RWPE2 (cell line): ENCODE results near the gene PNMA6E.

Source experiments
- ATAC-seq: fragments of 200-7000 bp; cut with Tn5 transposase; 3 replicates; pipeline ENCODE4 v1.9.1; 2021; ENCODE audit warnings: low read depth
- DNase-seq: peaks from one replicate; pipeline ENCODE4 v3.0.0-alpha.2; 2020; ENCODE audit warnings: low spot score
- H3K27ac ChIP-seq: fragments of 450-650 bp; 2 replicates; pipeline ENCODE4 v1.5.1; 2017; ENCODE audit warnings: mild to moderate bottlenecking; ENCODE audit not compliant: poor library complexity, severe bottlenecking
- H3K27me3 ChIP-seq: fragments of 250-450 bp; sonication (Bioruptor Pico); 2 replicates; pipeline ENCODE4 v1.5.1; 2021; ENCODE audit warnings: mild to moderate bottlenecking, moderate library complexity; ENCODE audit not compliant: insufficient read depth, poor library complexity, severe bottlenecking
- H3K36me3 ChIP-seq: fragments of 250-450 bp; sonication (Bioruptor Pico); 2 replicates; pipeline ENCODE4 v1.5.1; 2020; ENCODE audit warnings: low read depth, mild to moderate bottlenecking, moderate library complexity
- H3K4me1 ChIP-seq: fragments of 250-450 bp; sonication (Bioruptor Pico); 2 replicates; pipeline ENCODE4 v1.5.1; 2021; ENCODE audit warnings: mild to moderate bottlenecking, moderate library complexity; ENCODE audit not compliant: insufficient read depth, poor library complexity, severe bottlenecking
- H3K4me3 ChIP-seq: fragments of 250-450 bp; sonication (Bioruptor Pico); 2 replicates; pipeline ENCODE4 v1.5.1; 2021; ENCODE audit warnings: mild to moderate bottlenecking, moderate library complexity; ENCODE audit not compliant: severe bottlenecking
- H3K9me3 ChIP-seq: fragments of 250-450 bp; sonication (Bioruptor Pico); 2 replicates; pipeline ENCODE4 v1.5.1; 2021; ENCODE audit warnings: mild to moderate bottlenecking, moderate library complexity; ENCODE audit not compliant: severe bottlenecking
- TF ChIP-seq, protein P1 (sequence below): fragments of 450-650 bp; IDR thresholded peaks from one replicate; pipeline ENCODE4 v1.5.1; 2017; ENCODE audit warnings: mild to moderate bottlenecking, moderate library complexity; ENCODE audit not compliant: poor library complexity, severe bottlenecking

The PNMA6E gene

DNA sequence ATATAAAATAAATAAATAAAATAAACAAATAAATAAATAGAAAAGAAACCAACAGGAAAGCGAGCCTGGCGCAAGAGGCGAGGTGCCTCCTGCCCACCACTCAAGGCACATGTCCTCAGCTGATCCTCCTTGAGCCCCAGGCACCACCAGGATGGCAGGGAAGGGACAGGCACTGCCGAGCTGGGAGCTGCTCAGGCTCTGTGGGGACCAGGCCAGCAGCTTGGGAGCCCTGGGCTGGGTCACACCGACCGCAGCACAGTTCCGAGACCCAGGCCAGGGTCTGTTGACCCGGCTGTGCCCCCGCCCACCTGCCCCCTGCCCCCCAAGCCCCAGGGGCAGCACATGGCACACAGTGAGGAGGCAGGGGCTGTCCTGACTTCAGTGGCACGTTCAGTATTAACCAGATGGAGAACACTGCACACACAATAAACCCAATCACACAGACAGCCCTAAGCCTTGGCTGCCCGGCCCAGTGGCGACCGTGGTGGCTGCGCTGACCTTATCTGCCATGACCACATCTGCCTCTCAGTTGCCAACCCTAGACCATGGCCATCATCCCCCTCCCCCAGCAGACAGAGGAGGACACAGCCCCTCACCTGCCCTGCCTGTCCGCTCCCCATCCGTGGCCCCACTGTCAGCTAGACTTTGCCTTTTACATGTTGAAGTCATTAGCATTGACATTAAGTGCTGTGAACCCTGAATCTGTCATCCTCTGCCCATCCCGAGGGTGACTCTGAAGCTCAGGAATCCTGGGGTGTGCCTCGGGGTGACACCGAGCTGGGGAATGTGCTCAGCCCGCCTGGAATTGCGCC, 47.6 kb upstream of the PNMA6E start:
- H3K36me3 ChIP-seq: no peaks in the 10 kb centered on the region
- ATAC-seq (peak; percentile 24; the same call in 1 of the 3 replicates), DNase-seq (no peak)
- H3K27me3 ChIP-seq: no peaks in the 10 kb centered on the region
- no peaks in the 10 kb centered on the region for H3K9me3 ChIP-seq
- H3K4me3 ChIP-seq: no peak overlapping the region
- TF ChIP-seq, protein P1, sequence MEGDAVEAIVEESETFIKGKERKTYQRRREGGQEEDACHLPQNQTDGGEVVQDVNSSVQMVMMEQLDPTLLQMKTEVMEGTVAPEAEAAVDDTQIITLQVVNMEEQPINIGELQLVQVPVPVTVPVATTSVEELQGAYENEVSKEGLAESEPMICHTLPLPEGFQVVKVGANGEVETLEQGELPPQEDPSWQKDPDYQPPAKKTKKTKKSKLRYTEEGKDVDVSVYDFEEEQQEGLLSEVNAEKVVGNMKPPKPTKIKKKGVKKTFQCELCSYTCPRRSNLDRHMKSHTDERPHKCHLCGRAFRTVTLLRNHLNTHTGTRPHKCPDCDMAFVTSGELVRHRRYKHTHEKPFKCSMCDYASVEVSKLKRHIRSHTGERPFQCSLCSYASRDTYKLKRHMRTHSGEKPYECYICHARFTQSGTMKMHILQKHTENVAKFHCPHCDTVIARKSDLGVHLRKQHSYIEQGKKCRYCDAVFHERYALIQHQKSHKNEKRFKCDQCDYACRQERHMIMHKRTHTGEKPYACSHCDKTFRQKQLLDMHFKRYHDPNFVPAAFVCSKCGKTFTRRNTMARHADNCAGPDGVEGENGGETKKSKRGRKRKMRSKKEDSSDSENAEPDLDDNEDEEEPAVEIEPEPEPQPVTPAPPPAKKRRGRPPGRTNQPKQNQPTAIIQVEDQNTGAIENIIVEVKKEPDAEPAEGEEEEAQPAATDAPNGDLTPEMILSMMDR: no peak
- H3K27ac ChIP-seq: no peak overlapping the region
- H3K4me1 ChIP-seq: no peaks in the 10 kb centered on the region

DNA sequence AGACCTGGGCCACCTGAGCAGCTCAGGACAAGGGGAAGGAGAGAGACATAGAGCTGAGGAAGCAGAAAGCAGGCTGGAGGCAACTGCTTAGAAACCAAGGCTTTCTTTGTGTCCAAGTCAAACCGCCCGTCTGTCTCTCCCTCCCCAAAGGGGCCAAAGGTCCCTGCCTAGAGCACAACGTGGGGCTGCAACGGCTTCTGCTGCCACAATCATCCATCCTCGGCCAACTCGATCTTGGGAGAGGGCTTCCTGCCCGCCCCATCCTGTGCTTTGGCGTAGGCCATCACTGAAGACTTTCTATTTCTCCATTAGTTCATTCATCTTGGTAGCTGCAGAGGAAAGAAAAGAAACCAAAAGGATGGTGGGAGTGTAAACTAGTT, 46.4 kb upstream of the PNMA6E start:
- no peaks in the 10 kb centered on the region for H3K4me1 ChIP-seq
- H3K36me3 ChIP-seq: no peaks in the 10 kb centered on the region
- TF ChIP-seq, protein P1: no peak
- no peaks in the 10 kb centered on the region for H3K27me3 ChIP-seq
- no peak overlapping the region for H3K27ac ChIP-seq
- no peak overlapping the region for H3K4me3 ChIP-seq
- no peaks in the 10 kb centered on the region for H3K9me3 ChIP-seq
- DNase-seq (no peak), ATAC-seq (no peak)

DNA sequence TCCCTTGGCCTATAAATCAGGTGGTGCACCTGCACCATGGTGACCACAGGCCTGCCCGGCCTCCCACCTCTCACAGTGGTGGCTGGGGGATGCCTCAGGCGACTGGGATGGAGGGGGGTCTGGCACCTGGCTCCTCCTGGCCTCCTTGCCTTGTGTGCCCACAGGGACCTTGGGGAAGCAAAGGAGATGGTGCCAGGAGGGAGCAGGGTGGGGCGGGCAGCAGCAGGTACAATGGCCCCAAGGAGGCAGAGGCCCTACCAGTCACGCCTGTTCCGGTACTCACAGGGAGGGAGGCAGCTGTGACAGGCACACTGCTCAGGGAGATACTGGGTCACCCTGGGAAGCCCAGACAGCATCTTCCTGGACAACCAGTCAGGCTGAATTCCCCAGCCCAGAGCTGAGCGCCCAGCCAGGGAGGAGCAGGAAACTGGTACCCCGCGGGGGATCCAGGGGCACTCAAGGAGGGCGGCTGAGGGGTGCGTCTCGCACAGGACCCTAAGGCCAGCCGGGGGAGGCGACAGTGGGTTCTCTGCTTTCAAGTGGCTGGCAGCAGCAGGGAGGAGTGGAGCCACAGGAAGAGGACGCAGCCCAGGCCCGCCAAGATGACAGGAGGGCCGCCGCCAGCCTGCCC, 45.9 kb upstream of the PNMA6E start:
- H3K9me3 ChIP-seq: no peaks in the 10 kb centered on the region
- no peak for DNase-seq
- no peak for ATAC-seq

DNA sequence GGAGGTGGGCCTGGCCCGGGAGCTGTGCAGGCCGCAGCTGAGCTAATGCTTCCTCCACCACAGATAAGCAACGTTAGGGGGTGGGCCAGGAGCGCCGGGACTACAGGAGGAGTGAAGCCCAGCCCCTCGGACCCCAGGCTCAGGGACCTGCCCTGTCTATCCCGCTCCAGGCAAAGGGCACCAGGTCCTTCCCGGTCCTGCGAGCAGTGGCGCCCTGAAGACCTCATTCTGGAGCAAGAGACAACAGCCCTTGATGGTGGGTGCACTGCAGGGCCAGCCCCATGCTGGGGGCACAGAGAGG, 45.4 kb upstream of the PNMA6E start:
- H3K4me3 ChIP-seq: no peak overlapping the region
- TF ChIP-seq, protein P1: no peak
- H3K27me3 ChIP-seq: no peaks in the 10 kb centered on the region
- H3K36me3 ChIP-seq: no peaks in the 10 kb centered on the region
- no peaks in the 10 kb centered on the region for H3K9me3 ChIP-seq
- peaks cover 7% of the 10 kb centered on the region for H3K4me1 ChIP-seq
- no peak overlapping the region for H3K27ac ChIP-seq
- ATAC-seq: no peak
- DNase-seq: no peak

More for the DNA sequence above, 45.9 kb upstream of the PNMA6E start:
- H3K4me3 ChIP-seq: no peak overlapping the region
- TF ChIP-seq, protein P1: no peak
- H3K36me3 ChIP-seq: no peaks in the 10 kb centered on the region
- peaks cover 2% of the 10 kb centered on the region for H3K4me1 ChIP-seq
- no peaks in the 10 kb centered on the region for H3K27me3 ChIP-seq
- H3K27ac ChIP-seq: no peak overlapping the region
